ENCODE results near the gene LAMA2.

LAMA2 gene

GRCh38 chr6:129112591-129112990 is 229.7 kb downstream of the LAMA2 start:
- H3K9ac ChIP-seq (ENCODE audit: low read length): no peak overlapping the region
- no peak overlapping the region for H3K23ac ChIP-seq (ENCODE audit: low read length in 2 of 2)
- H2BK12ac ChIP-seq (ENCODE audit: low read length in 2 of 2): no peak overlapping the region
- H3K27ac ChIP-seq (ENCODE audit: low read length, poor library complexity, severe bottlenecking): no peak overlapping the region
- H3K79me1 ChIP-seq (replicated peaks; ENCODE audit: low read length, poor library complexity, severe bottlenecking): no peaks in the 10 kb centered on the region
- no peak for DNase-seq
- H4K91ac ChIP-seq (ENCODE audit: low read length): no peak overlapping the region
- no peak overlapping the region for H4K8ac ChIP-seq (ENCODE audit: low read length)
- H3K4me3 ChIP-seq (ENCODE audit: insufficient read depth in 1 of 2, low read depth in 1 of 2, low read length in 2 of 2): no peak overlapping the region
- no peak overlapping the region for H3K4me2 ChIP-seq (ENCODE audit: low read length, poor library complexity, severe bottlenecking)
- no peak overlapping the region for H2BK120ac ChIP-seq (ENCODE audit: low read depth, low read length)
- H3K9me3 ChIP-seq (ENCODE audit: control insufficient read depth, low read length): no peaks in the 10 kb centered on the region
- H2BK15ac ChIP-seq (ENCODE audit: low read depth, poor library complexity, severe bottlenecking): no peak overlapping the region
- H2BK5ac ChIP-seq (ENCODE audit: low read depth, low read length, poor library complexity, severe bottlenecking): no peak overlapping the region
- H2AK5ac ChIP-seq (ENCODE audit: low read length, severe bottlenecking): no peak overlapping the region
- H3K14ac ChIP-seq (ENCODE audit: low read length in 2 of 2): no peak overlapping the region
- no peak overlapping the region for H3K18ac ChIP-seq (ENCODE audit: low read depth in 1 of 2, low read length in 2 of 2)
- no peaks in the 10 kb centered on the region for H3K27me3 ChIP-seq (ENCODE audit: control insufficient read depth in 1 of 2, insufficient read depth in 1 of 2, low read length in 2 of 2)
- H3K4ac ChIP-seq (ENCODE audit: low read depth in 1 of 2, low read length in 2 of 2): no peak overlapping the region
- H3K4me1 ChIP-seq (ENCODE audit: control insufficient read depth, insufficient read depth, low read depth, low read length): no peaks in the 10 kb centered on the region
- no peak overlapping the region for H2AFZ ChIP-seq (ENCODE audit: low read depth, low read length)
- H3K36me3 ChIP-seq (ENCODE audit: control insufficient read depth in 1 of 2, insufficient read depth in 2 of 2, low read depth in 1 of 2, low read length in 2 of 2): no peaks in the 10 kb centered on the region

- H3K27me3 ChIP-seq (ENCODE audit: control insufficient read depth in 1 of 2, insufficient read depth in 1 of 2, low read length in 2 of 2): no peaks in the 10 kb centered on the region
- H2BK15ac ChIP-seq (ENCODE audit: low read depth, poor library complexity, severe bottlenecking): no peak overlapping the region
- H3K27ac ChIP-seq (ENCODE audit: low read length, poor library complexity, severe bottlenecking): no peak overlapping the region
- H3K79me1 ChIP-seq (replicated peaks; ENCODE audit: low read length, poor library complexity, severe bottlenecking): no peaks in the 10 kb centered on the region
- H3K36me3 ChIP-seq (ENCODE audit: control insufficient read depth in 1 of 2, insufficient read depth in 2 of 2, low read depth in 1 of 2, low read length in 2 of 2): no peaks in the 10 kb centered on the region
- no peak overlapping the region for H4K8ac ChIP-seq (ENCODE audit: low read length)
- no peak overlapping the region for H3K4ac ChIP-seq (ENCODE audit: low read depth in 1 of 2, low read length in 2 of 2)
- no peaks in the 10 kb centered on the region for H3K4me1 ChIP-seq (ENCODE audit: control insufficient read depth, insufficient read depth, low read depth, low read length)
- no peak overlapping the region for H2AFZ ChIP-seq (ENCODE audit: low read depth, low read length)
- no peak overlapping the region for H3K9ac ChIP-seq (ENCODE audit: low read length)
- H2BK120ac ChIP-seq (ENCODE audit: low read depth, low read length): no peak overlapping the region
- no peaks in the 10 kb centered on the region for H3K9me3 ChIP-seq (ENCODE audit: control insufficient read depth, low read length)
- no peak for DNase-seq
- no CpG with 5 or more reads among the region's 1 CpG for WGBS
- H3K4me2 ChIP-seq (ENCODE audit: low read length, poor library complexity, severe bottlenecking): no peak overlapping the region
- H2BK12ac ChIP-seq (ENCODE audit: low read length in 2 of 2): no peak overlapping the region
- H4K91ac ChIP-seq (ENCODE audit: low read length): no peak overlapping the region
- no peak overlapping the region for H3K14ac ChIP-seq (ENCODE audit: low read length in 2 of 2)
- no peak overlapping the region for H2BK5ac ChIP-seq (ENCODE audit: low read depth, low read length, poor library complexity, severe bottlenecking)
- no peak overlapping the region for H3K23ac ChIP-seq (ENCODE audit: low read length in 2 of 2)
- no peak overlapping the region for H3K4me3 ChIP-seq (ENCODE audit: insufficient read depth in 1 of 2, low read depth in 1 of 2, low read length in 2 of 2)
- H3K18ac ChIP-seq (ENCODE audit: low read depth in 1 of 2, low read length in 2 of 2): no peak overlapping the region
- no peak overlapping the region for H2AK5ac ChIP-seq (ENCODE audit: low read length, severe bottlenecking)
Observed at GRCh38 chr6:129113637-129114036, 230.7 kb downstream of the LAMA2 start.

GRCh38 chr6:129114636-129115391 is 231.9 kb downstream of the LAMA2 start:
- no peak overlapping the region for H3K9ac ChIP-seq (ENCODE audit: low read length)
- H3K4me2 ChIP-seq (ENCODE audit: low read length, poor library complexity, severe bottlenecking): no peak overlapping the region
- no peaks in the 10 kb centered on the region for H3K79me1 ChIP-seq (replicated peaks; ENCODE audit: low read length, poor library complexity, severe bottlenecking)
- H2AK5ac ChIP-seq (ENCODE audit: low read length, severe bottlenecking): no peak overlapping the region
- no peak overlapping the region for H3K18ac ChIP-seq (ENCODE audit: low read depth in 1 of 2, low read length in 2 of 2)
- no peak overlapping the region for H2BK15ac ChIP-seq (ENCODE audit: low read depth, poor library complexity, severe bottlenecking)
- no peak for DNase-seq
- H3K36me3 ChIP-seq (ENCODE audit: control insufficient read depth in 1 of 2, insufficient read depth in 2 of 2, low read depth in 1 of 2, low read length in 2 of 2): no peaks in the 10 kb centered on the region
- H3K9me3 ChIP-seq (ENCODE audit: control insufficient read depth, low read length): no peaks in the 10 kb centered on the region
- H3K4me1 ChIP-seq (ENCODE audit: control insufficient read depth, insufficient read depth, low read depth, low read length): no peaks in the 10 kb centered on the region
- no peak overlapping the region for H3K4ac ChIP-seq (ENCODE audit: low read depth in 1 of 2, low read length in 2 of 2)
- 100% methylated on average over 3 of the region's 5 CpGs for WGBS
- no peak overlapping the region for H4K8ac ChIP-seq (ENCODE audit: low read length)
- no peak overlapping the region for H2BK12ac ChIP-seq (ENCODE audit: low read length in 2 of 2)
- no peak overlapping the region for H3K4me3 ChIP-seq (ENCODE audit: insufficient read depth in 1 of 2, low read depth in 1 of 2, low read length in 2 of 2)
- no peaks in the 10 kb centered on the region for H3K27me3 ChIP-seq (ENCODE audit: control insufficient read depth in 1 of 2, insufficient read depth in 1 of 2, low read length in 2 of 2)
- H2BK5ac ChIP-seq (ENCODE audit: low read depth, low read length, poor library complexity, severe bottlenecking): no peak overlapping the region
- no peak overlapping the region for H2AFZ ChIP-seq (ENCODE audit: low read depth, low read length)
- H4K91ac ChIP-seq (ENCODE audit: low read length): no peak overlapping the region
- H3K14ac ChIP-seq (ENCODE audit: low read length in 2 of 2): no peak overlapping the region
- H3K27ac ChIP-seq (ENCODE audit: low read length, poor library complexity, severe bottlenecking): no peak overlapping the region
- H2BK120ac ChIP-seq (ENCODE audit: low read depth, low read length): no peak overlapping the region
- no peak overlapping the region for H3K23ac ChIP-seq (ENCODE audit: low read length in 2 of 2)

DNA sequence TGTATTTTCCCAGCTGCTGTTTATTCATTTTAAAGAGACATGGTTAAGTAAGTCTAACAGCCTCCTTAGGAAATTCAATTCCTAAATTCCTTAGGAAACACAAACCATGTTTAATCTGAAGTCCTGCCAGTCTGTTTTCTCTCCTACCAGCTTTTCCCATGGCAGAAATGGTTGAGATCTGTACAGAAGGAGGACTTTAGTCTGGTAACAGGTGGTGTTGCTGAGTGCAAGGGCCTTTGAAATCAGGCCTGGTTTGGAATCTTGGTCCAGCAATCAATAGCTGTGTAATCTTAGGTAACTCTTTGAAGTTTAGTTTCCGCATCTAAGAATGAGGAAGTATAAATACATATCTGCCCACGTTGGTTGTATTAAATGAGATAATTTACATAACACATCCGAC is 232.5 kb downstream of the LAMA2 start:
- Histone ChIP-seq H3K27ac (ENCODE audit: low read length, poor library complexity, severe bottlenecking) (no peak overlapping the region), H3K79me1 (replicated peaks; ENCODE audit: low read length, poor library complexity, severe bottlenecking) (no peaks in the 10 kb centered on the region), H3K27me3 (ENCODE audit: control insufficient read depth in 1 of 2, insufficient read depth in 1 of 2, low read length in 2 of 2) (no peaks in the 10 kb centered on the region), H4K91ac (ENCODE audit: low read length) (no peak overlapping the region), H3K9ac (ENCODE audit: low read length) (no peak overlapping the region), H2AK5ac (ENCODE audit: low read length, severe bottlenecking) (no peak overlapping the region), H3K4me2 (ENCODE audit: low read length, poor library complexity, severe bottlenecking) (no peak overlapping the region), H3K36me3 (ENCODE audit: control insufficient read depth in 1 of 2, insufficient read depth in 2 of 2, low read depth in 1 of 2, low read length in 2 of 2) (no peaks in the 10 kb centered on the region), H3K4ac (ENCODE audit: low read depth in 1 of 2, low read length in 2 of 2) (no peak overlapping the region), H2BK5ac (ENCODE audit: low read depth, low read length, poor library complexity, severe bottlenecking) (no peak overlapping the region), H2BK120ac (ENCODE audit: low read depth, low read length) (no peak overlapping the region), H4K8ac (ENCODE audit: low read length) (no peak overlapping the region), H2AFZ (ENCODE audit: low read depth, low read length) (no peak overlapping the region), H3K9me3 (ENCODE audit: control insufficient read depth, low read length) (no peaks in the 10 kb centered on the region), H2BK15ac (ENCODE audit: low read depth, poor library complexity, severe bottlenecking) (no peak overlapping the region), H3K18ac (ENCODE audit: low read depth in 1 of 2, low read length in 2 of 2) (no peak overlapping the region), H3K4me1 (ENCODE audit: control insufficient read depth, insufficient read depth, low read depth, low read length) (no peaks in the 10 kb centered on the region), H3K23ac (ENCODE audit: low read length in 2 of 2) (no peak overlapping the region), H2BK12ac (ENCODE audit: low read length in 2 of 2) (no peak overlapping the region), H3K4me3 (ENCODE audit: insufficient read depth in 1 of 2, low read depth in 1 of 2, low read length in 2 of 2) (no peak overlapping the region), H3K14ac (ENCODE audit: low read length in 2 of 2) (no peak overlapping the region)
- no CpG with 5 or more reads among the region's 3 CpGs for WGBS
- no peak for DNase-seq

All from mesenchymal stem cell (in vitro differentiated cells and primary cell).